A673 (cell line): ENCODE measurements around the gene ANXA10. TPM values are rescaled to one million over a fixed set of nuclear protein-coding genes. Genes with fewer than 3 reads are reported as not detected.

Experiments used
- BruUV-seq: library from RNA; stranded (reverse); fragments of 400-500 nt; replicated peaks from 2 replicates; lab custom pipeline; 2021; lab: Mats Ljungman, UMichigan
- CTCF ChIA-PET: fragments of 300-600 bp; sonication (Branson Sonifier 250); formaldehyde crosslinking; loops from one replicate; lab custom pipeline; 2022; ENCODE audit warnings: antibody characterized with exemption; lab: Charles Lee
- POLR2A ChIA-PET: fragments of 300-600 bp; sonication (Branson Sonifier 250); formaldehyde crosslinking; loops from one replicate; lab custom pipeline; 2022; ENCODE audit warnings: antibody characterized with exemption; ENCODE audit not compliant: low non-redundant PET; lab: Charles Lee
- DNase-seq: peaks from one replicate; pipeline ENCODE4 v3.0.0-alpha.2; 2015; ENCODE audit warnings: low spot score
- H3K27ac ChIP-seq: fragments of 200-600 bp; sonication (generic); 2 replicates; pipeline ENCODE4 v1.5.1; 2016; ENCODE audit warnings: mixed run types, low read depth, mild to moderate bottlenecking, mixed read lengths, antibody characterized with exemption, low read length; ENCODE audit not compliant: poor library complexity, severe bottlenecking
- H3K27me3 ChIP-seq: fragments of 200-600 bp; sonication (generic); replicated peaks from 2 replicates; pipeline ENCODE4 v1.6.1; 2017; ENCODE audit warnings: mixed run types, low read depth, mild to moderate bottlenecking, mixed read lengths, antibody characterized with exemption, low read length; ENCODE audit not compliant: insufficient read depth, poor library complexity
- H3K36me3 ChIP-seq: fragments of 200-600 bp; sonication (generic); 2 replicates; pipeline ENCODE4 v1.6.1; 2016; ENCODE audit warnings: mixed run types, mild to moderate bottlenecking, mixed read lengths, antibody characterized with exemption, low read length; ENCODE audit not compliant: insufficient read depth, poor library complexity, severe bottlenecking
- H3K4me1 ChIP-seq: fragments of 200-600 bp; sonication (generic); 2 replicates; pipeline ENCODE4 v1.6.1; 2017; ENCODE audit warnings: mixed run types, mild to moderate bottlenecking, mixed read lengths, antibody characterized with exemption, low read length; ENCODE audit not compliant: insufficient read depth, poor library complexity, severe bottlenecking
- H3K4me3 ChIP-seq: fragments of 200-600 bp; sonication (generic); 2 replicates; pipeline ENCODE4 v1.5.1; 2016; ENCODE audit warnings: low read depth, mixed run types, mild to moderate bottlenecking, mixed read lengths, low read length; ENCODE audit not compliant: poor library complexity, severe bottlenecking
- H3K9me3 ChIP-seq: fragments of 200-600 bp; sonication (generic); 2 replicates; pipeline ENCODE4 v1.6.1; 2016; ENCODE audit warnings: mixed run types, low read depth, mild to moderate bottlenecking, mixed read lengths, antibody characterized with exemption, low read length; ENCODE audit not compliant: poor library complexity, severe bottlenecking
- CTCF ChIP-seq: fragments of 300-800, 200-600 bp; sonication (generic); conservative IDR thresholded peaks from 2 replicates; pipeline ENCODE4 v1.5.1; 2017; ENCODE audit warnings: low read depth, mild to moderate bottlenecking, antibody characterized with exemption, low read length, moderate library complexity, mixed read lengths
- EZH2 ChIP-seq: fragments of 200-600 bp; sonication (generic); IDR thresholded peaks from 2 replicates; pipeline ENCODE4 v1.6.1; 2017; ENCODE audit warnings: borderline replicate concordance, low read depth, mild to moderate bottlenecking, mixed read lengths, antibody characterized with exemption, low read length; ENCODE audit not compliant: poor library complexity, severe bottlenecking
- intact Hi-C: fragments of 100-400 bp; cut with micrococcal nuclease; formaldehyde crosslinking; loops from one replicate; pipeline ENCODE4 v1.10.0; 2022; ENCODE audit not compliant: unreplicated experiment
- total RNA-seq: library from RNA; stranded (reverse); gene quantifications from 2 replicates; pipeline ENCODE4 v1.2.3, GENCODE V29; 2021

The ANXA10 gene
- total RNA-seq, 1 experiment from 2014 or later = not detected

DNA sequence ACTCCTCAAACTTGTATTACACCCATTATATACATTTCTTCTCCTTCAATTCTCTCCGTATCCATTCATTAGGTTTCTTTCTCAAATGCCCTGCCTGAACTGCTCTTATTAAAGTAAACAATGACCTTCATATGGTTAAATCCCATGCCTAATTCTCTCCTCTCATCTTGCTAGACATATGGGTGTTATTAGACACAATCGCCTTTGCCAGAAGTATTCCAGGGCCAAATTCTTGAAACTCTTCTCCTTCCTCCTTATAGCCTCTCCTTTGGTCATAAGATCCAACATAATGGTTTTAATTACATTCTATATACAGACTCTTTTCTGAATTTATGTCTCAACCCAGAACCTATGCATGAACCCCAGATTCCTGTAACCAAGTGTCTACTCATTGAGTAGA is 4.8 kb downstream of the ANXA10 start:
- no peak overlapping the region for H3K27ac ChIP-seq
- H3K27me3 ChIP-seq = no peaks in the 10 kb centered on the region
- no peak overlapping the region for H3K4me3 ChIP-seq
- H3K36me3 ChIP-seq = no peaks in the 10 kb centered on the region
- ChIA-PET CTCF (no interaction called here), POLR2A (no interaction called here)
- intact Hi-C loops = no loop called here
- BruUV-seq = no TSS peak
- H3K9me3 ChIP-seq = no peaks in the 10 kb centered on the region
- no peaks in the 10 kb centered on the region for H3K4me1 ChIP-seq
- no peak for TF ChIP-seq EZH2
- TF ChIP-seq CTCF = no peak
- no peak for DNase-seq

DNA sequence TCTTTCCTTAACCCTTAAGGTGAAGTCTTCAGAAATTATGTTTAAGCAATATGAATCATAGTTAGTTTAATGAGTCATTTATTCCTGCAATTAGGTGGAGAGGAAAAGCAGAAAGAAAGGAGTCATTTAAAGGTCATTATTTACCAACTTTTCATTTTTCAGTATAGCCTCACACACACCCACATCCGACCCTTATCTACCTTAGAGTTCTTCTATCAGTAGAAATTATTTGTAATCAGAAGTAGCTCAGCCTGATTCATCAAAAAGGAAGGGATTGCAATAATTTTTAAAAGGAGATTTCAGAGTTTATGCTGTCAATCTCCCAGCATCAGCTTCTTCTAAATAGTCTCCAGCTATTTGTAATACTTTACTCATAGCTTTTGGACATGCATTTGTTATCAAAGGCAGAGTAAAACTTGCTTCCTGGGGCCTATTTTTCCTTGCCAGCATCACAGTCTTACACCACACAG is 5.9 kb downstream of the ANXA10 start:
- no peak for DNase-seq
- intact Hi-C loops = no loop called here
- H3K36me3 ChIP-seq = no peaks in the 10 kb centered on the region
- no TSS peak for BruUV-seq
- no peak overlapping the region for H3K4me3 ChIP-seq
- POLR2A ChIA-PET = no interaction called here
- TF ChIP-seq EZH2 = no peak
- no peak for TF ChIP-seq CTCF
- no peak overlapping the region for H3K27ac ChIP-seq
- no peaks in the 10 kb centered on the region for H3K9me3 ChIP-seq
- H3K27me3 ChIP-seq = no peaks in the 10 kb centered on the region
- H3K4me1 ChIP-seq = no peaks in the 10 kb centered on the region
- CTCF ChIA-PET = no interaction called here

DNA sequence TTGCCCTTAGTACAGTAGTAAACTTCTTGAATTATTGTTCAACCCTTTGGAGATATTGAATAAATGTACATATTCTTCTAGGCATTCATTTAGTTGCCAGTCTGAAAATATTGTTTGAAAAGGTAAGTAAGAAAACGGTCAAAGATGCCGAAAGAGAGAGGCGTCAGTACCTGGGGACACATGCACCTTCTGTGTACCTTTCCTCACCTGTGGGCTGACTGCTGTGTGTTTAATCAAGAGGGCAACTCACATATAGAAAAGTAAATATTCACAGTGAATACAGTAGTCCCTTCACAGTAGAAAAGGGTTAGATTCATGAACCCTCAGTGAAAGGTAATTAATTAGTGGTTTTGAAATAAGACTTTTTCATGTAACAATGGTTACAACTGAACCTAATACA is 6.9 kb downstream of the ANXA10 start:
- POLR2A ChIA-PET = no interaction called here
- Histone ChIP-seq H3K9me3 (no peaks in the 10 kb centered on the region), H3K4me1 (no peaks in the 10 kb centered on the region), H3K27ac (no peak overlapping the region), H3K4me3 (no peak overlapping the region), H3K36me3 (no peaks in the 10 kb centered on the region), H3K27me3 (no peaks in the 10 kb centered on the region)
- no TSS peak for BruUV-seq
- TF ChIP-seq EZH2 (no peak), CTCF (no peak)
- intact Hi-C loops = no loop called here
- no peak for DNase-seq
- CTCF ChIA-PET = no interaction called here
